Body of pancreas (tissue), 4 donors: ENCODE results near the gene GDPD5. TPM values are rescaled to one million over a fixed set of nuclear protein-coding genes. Genes with fewer than 3 reads are reported as not detected.
A peak's percentile ranks its signal among the peaks of the same experiment; 100 is the strongest.

Experiments used
- ATAC-seq: fragments of 150-250 bp; one replicate; pipeline ENCODE4 v1.9.1; 2016
- DNase-seq, 4 donors: peaks; one replicate each; pipeline ENCODE4 v3.0.0-alpha.2; 2019
- H3K27ac ChIP-seq, 4 donors: fragments of 200-600 bp; sonication (generic); 1 replicate in 3 of 4; 2 replicates in 1 of 4; pipeline versions ENCODE4 v1.5.1 to v1.6.1; 2016 to 2019; ENCODE audit warnings: mild to moderate bottlenecking in 1 of 4, mixed read lengths in 1 of 4, moderate library complexity in 1 of 4
- H3K27me3 ChIP-seq, 2 donors: fragments of 200-600 bp; sonication (generic); one replicate each; pipeline ENCODE4 v1.6.0; 2016; ENCODE audit warnings: mild to moderate bottlenecking in 1 of 2
- H3K36me3 ChIP-seq, 2 donors: fragments of 200-600 bp; sonication (generic); replicated peaks in 1 of 2; 2 replicates each; pipeline ENCODE4 v1.5.1; 2016; ENCODE audit warnings: low read depth in 2 of 2; ENCODE audit not compliant: insufficient read depth in 1 of 2
- H3K4me1 ChIP-seq: fragments of 200-600 bp; sonication (generic); one replicate; pipeline ENCODE4 v1.6.0; 2016
- H3K4me3 ChIP-seq, 2 donors: fragments of 200-600 bp; sonication (generic); 1 replicate in 1 of 2; 2 replicates in 1 of 2; pipeline ENCODE4 v1.5.1; 2016 to 2019
- H3K9me3 ChIP-seq, 3 donors: fragments of 200-600 bp; sonication (generic); 1 replicate in 2 of 3; 2 replicates in 1 of 3; pipeline ENCODE4 v1.5.1; 2016
- POLR2A ChIP-seq, 3 donors: fragments of 450-650 bp; IDR thresholded peaks; one replicate each; pipeline ENCODE4 v1.6.1; 2016; ENCODE audit warnings: antibody characterized with exemption in 3 of 3, mild to moderate bottlenecking in 2 of 3
- WGBS, 2 donors: methylation state at CpG; one replicate each; pipeline ENCODE4 v1.1.5; 2017; 5-methylcytosine and 5-hydroxymethylcytosine counted together
- intact Hi-C: fragments of 100-400 bp; cut with DNase I; formaldehyde crosslinking; loops from one replicate; pipeline ENCODE4 v1.15.1; 2023
- total RNA-seq, 2 donors: library from RNA; depleted of rRNA; stranded (reverse); fragments of >200 nt; gene quantifications; one replicate each; pipeline ENCODE4 v1.1.0, GENCODE V29; 2016
- TF ChIP-seq, protein P1 (sequence below), 7 experiments: fragments of 450-650 bp in 4 of 7; fragments of 200-600 bp in 3 of 7; sonication (generic) in 3 of 7; IDR thresholded peaks; one replicate each; pipeline ENCODE4 v1.5.1; 2016 to 2019; ENCODE audit warnings: antibody characterized with exemption in 7 of 7

The GDPD5 gene
- total RNA-seq, 2 donors from 2014 or later: 29.6 to 73.2 TPM

DNA sequence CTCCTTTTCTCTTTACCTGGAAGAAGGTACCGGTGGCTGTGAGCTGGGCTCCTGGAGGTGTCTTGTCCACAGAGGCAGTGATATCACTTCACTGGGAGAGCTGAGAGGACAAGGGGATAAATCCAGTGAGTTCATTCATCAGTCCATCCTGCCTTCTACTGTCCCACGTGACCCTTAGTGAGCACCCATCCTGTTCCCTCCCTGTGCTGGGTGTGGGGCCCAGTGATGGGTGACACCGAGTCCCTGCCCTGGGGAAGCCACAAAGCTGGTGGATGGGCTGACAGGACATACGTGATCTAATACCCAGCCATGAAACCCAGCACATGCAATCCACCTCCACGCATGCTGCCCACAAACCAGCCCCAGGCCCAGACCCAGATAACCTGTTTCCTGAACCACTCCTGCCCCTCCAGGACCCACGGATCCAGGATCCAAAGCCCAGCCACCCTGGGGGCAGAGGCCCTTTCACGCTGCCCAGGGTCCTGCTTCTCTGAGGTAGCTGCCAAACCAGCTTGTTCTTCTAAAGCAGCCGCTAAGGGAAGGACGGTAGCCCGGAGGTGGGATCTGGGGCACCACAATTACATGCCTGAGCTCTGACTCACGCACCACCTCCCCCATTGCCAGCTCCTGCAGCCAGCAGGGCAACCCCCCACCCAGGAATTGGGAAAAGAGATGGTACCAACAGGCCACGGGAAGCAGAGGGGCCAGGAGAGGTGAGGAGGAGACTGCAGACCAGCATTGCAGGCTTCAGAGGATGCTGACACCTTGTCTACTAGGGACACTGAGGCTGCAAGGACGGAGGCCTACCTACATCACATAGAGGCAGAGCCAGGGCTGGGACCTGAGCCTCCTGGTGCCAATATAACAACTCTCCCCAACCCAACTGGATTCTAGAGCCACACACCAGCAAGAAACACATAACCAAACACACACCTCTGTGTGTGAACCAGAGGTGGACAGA lies 35.2 kb downstream of the GDPD5 start:
- H3K4me3 ChIP-seq: no peak overlapping the region
- peaks cover 11% of the 10 kb centered on the region for H3K4me1 ChIP-seq
- 65 to 86% methylated on average over 11 to 13 of the region's 13 CpGs for WGBS, 2 donors
- DNase-seq (no peak), ATAC-seq (no peak)
- intact Hi-C loops: no loop called here
- TF ChIP-seq, protein P1, sequence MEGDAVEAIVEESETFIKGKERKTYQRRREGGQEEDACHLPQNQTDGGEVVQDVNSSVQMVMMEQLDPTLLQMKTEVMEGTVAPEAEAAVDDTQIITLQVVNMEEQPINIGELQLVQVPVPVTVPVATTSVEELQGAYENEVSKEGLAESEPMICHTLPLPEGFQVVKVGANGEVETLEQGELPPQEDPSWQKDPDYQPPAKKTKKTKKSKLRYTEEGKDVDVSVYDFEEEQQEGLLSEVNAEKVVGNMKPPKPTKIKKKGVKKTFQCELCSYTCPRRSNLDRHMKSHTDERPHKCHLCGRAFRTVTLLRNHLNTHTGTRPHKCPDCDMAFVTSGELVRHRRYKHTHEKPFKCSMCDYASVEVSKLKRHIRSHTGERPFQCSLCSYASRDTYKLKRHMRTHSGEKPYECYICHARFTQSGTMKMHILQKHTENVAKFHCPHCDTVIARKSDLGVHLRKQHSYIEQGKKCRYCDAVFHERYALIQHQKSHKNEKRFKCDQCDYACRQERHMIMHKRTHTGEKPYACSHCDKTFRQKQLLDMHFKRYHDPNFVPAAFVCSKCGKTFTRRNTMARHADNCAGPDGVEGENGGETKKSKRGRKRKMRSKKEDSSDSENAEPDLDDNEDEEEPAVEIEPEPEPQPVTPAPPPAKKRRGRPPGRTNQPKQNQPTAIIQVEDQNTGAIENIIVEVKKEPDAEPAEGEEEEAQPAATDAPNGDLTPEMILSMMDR (IDR thresholded peaks at IDR 0.05): no peak
- TF ChIP-seq POLR2A (IDR thresholded peaks at IDR 0.05): no peak
- no peaks in the 10 kb centered on the region for H3K36me3 ChIP-seq
- H3K27ac ChIP-seq: no peak overlapping the region
- no peaks in the 10 kb centered on the region for H3K9me3 ChIP-seq
- no peaks in the 10 kb centered on the region for H3K27me3 ChIP-seq

DNA sequence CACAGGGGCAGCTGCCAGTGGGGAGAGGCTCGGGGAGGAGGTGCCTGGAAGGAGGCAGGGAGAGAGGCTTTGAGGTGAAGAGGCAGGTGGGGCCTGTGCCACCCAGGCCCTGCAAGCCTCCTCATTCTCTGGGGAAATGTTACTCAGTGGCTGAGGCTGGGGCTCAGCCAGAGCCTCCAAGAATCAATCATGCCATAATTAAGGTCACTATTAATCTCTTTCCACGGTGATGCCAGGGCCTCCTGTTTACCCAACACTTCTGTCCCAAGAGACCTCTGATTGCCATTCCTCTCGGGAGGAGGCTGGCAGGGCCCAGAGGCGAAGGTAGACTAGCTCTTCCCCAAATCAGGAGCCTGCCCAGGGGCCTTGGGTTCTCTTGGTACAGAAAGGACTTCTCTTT lies 38.4 kb downstream of the GDPD5 start:
- peak; percentile 47 for ATAC-seq
- no peaks in the 10 kb centered on the region for H3K9me3 ChIP-seq
- peak in 3 of 4 donors; percentile 27 to 34 (median 29) for DNase-seq
- H3K4me3 ChIP-seq: no peak overlapping the region
- H3K4me1 ChIP-seq: peaks cover 23% of the 10 kb centered on the region
- TF ChIP-seq, protein P1 (IDR thresholded peaks at IDR 0.05): no peak
- TF ChIP-seq POLR2A (IDR thresholded peaks at IDR 0.05): no peak
- intact Hi-C loops: no loop called here
- WGBS, 2 donors: 27 to 38% methylated on average over 4 of the region's 4 CpGs
- H3K36me3 ChIP-seq: no peaks in the 10 kb centered on the region
- no peaks in the 10 kb centered on the region for H3K27me3 ChIP-seq
- no peak overlapping the region for H3K27ac ChIP-seq

GRCh38 chr11:75485742-75486141 lies 40.0 kb downstream of the GDPD5 start:
- ATAC-seq (no peak), DNase-seq (no peak)
- WGBS, 2 donors: 89 to 97% methylated on average over 4 of the region's 4 CpGs
- intact Hi-C loops: no loop called here
- H3K27me3 ChIP-seq: no peaks in the 10 kb centered on the region
- H3K36me3 ChIP-seq: no peaks in the 10 kb centered on the region
- TF ChIP-seq, protein P1 (IDR thresholded peaks at IDR 0.05): no peak
- no peak for TF ChIP-seq POLR2A (IDR thresholded peaks at IDR 0.05)
- H3K27ac ChIP-seq: no peak overlapping the region
- H3K4me1 ChIP-seq: peaks cover 34% of the 10 kb centered on the region
- H3K4me3 ChIP-seq: no peak overlapping the region
- no peaks in the 10 kb centered on the region for H3K9me3 ChIP-seq

DNA sequence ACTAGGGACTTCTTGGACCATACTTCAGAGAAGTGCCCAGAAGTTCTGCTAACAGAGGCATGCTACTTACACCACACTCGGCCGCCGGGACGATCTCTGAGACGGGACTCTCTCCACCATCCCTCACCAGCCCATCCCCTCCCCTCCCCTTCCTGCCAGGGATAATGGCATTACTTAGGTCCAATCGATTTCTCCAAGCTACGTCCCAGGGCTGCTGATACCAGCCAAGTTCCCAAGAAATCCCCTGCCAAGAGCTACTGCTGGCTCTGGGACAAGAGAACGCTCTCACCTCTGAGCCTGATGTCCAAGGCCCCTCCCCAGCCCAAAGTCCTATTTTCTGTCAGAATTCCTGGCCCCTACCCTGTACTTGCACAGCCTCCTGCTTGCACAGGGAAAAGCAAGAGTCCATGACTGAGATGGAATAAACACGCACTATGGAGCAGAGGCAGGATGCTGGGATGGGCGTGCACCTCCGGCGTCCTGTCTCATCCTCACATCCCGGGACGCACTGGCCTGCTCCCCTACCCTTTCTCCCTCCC lies 42.7 kb downstream of the GDPD5 start:
- ATAC-seq (peak; percentile 74), DNase-seq (peak; percentile 66 to 80 (median 70))
- intact Hi-C loops: no loop called here
- Histone ChIP-seq H3K9me3 (no peaks in the 10 kb centered on the region), H3K4me3 (no peak overlapping the region), H3K4me1 (peaks cover 34% of the 10 kb centered on the region), H3K27me3 (no peaks in the 10 kb centered on the region), H3K27ac (peak overlapping the region in 2 of 4 donors; percentile 6 to 21), H3K36me3 (no peaks in the 10 kb centered on the region)
- TF ChIP-seq, protein P1 (IDR thresholded peaks at IDR 0.05): no peak
- no peak for TF ChIP-seq POLR2A (IDR thresholded peaks at IDR 0.05)
- 35% methylated on average over 14 of the region's 14 CpGs for WGBS, 2 donors
